ENCODE data around the gene PHYH. TPM values are rescaled to one million over a fixed set of nuclear protein-coding genes. Genes with fewer than 3 reads are reported as not detected.

The PHYH gene
- total RNA-seq, 1 experiment from 2014 or later, result 22.5 TPM

GRCh38 chr10:13338390-13339110, 38.7 kb upstream of the PHYH start:
- peaks cover 81% of the 10 kb centered on the region for H3K36me3 Mint-ChIP-seq
- H3K9me3 Mint-ChIP-seq, result no peaks in the 10 kb centered on the region
- peak overlapping the region; percentile 87 for H3K27ac Mint-ChIP-seq
- DNase-seq (ENCODE audit: low spot score) (no peak), ATAC-seq (no peak)
- H3K27me3 Mint-ChIP-seq (ENCODE audit: low read depth), result no peaks in the 10 kb centered on the region
- H3K4me1 Mint-ChIP-seq, result peaks cover 54% of the 10 kb centered on the region
- CTCF ChIA-PET, result no interaction called here
- no peak for TF ChIP-seq ATF3 (CRISPR knock-in tag; conservative IDR thresholded peaks at IDR 0.05)
- TF ChIP-seq ZNF671 (CRISPR knock-in tag; IDR thresholded peaks at IDR 0.05), result no peak
- TF ChIP-seq PRRX2 (CRISPR knock-in tag; IDR thresholded peaks at IDR 0.05), result no peak
- no peak for TF ChIP-seq SMAD4 (CRISPR knock-in tag; IDR thresholded peaks at IDR 0.05)
- no peak for TF ChIP-seq ATF1 (CRISPR knock-in tag; IDR thresholded peaks at IDR 0.05)
- TF ChIP-seq AR (CRISPR knock-in tag; IDR thresholded peaks at IDR 0.05), result no peak
- no peak for TF ChIP-seq ZNF423 (CRISPR knock-in tag; IDR thresholded peaks at IDR 0.05)
- no peak for TF ChIP-seq ZNF281 (CRISPR knock-in tag; IDR thresholded peaks at IDR 0.05)
- no peak for TF ChIP-seq ARID4B (CRISPR knock-in tag; IDR thresholded peaks at IDR 0.05; ENCODE audit: borderline replicate concordance)
- no peak for TF ChIP-seq TCF7 (CRISPR knock-in tag; IDR thresholded peaks at IDR 0.05; ENCODE audit: low read depth)
- no peak for TF ChIP-seq CREB1 (CRISPR knock-in tag; IDR thresholded peaks at IDR 0.05)
- no peak for TF ChIP-seq ZNF512 (CRISPR knock-in tag; IDR thresholded peaks at IDR 0.05; ENCODE audit: borderline replicate concordance)
- no peak for TF ChIP-seq RELA (CRISPR knock-in tag; IDR thresholded peaks at IDR 0.05; ENCODE audit: borderline replicate concordance)
- TF ChIP-seq KAT7 (CRISPR knock-in tag; IDR thresholded peaks at IDR 0.05; ENCODE audit: borderline replicate concordance), result no peak
- no peak for TF ChIP-seq STAT6 (CRISPR knock-in tag; conservative IDR thresholded peaks at IDR 0.05; ENCODE audit: low read depth)
- TF ChIP-seq FOXP1 (CRISPR knock-in tag; IDR thresholded peaks at IDR 0.05; ENCODE audit: borderline replicate concordance), result no peak
- no peak for TF ChIP-seq NFE2L1 (CRISPR knock-in tag; IDR thresholded peaks at IDR 0.05)
- TF ChIP-seq HMGA2 (CRISPR knock-in tag; IDR thresholded peaks at IDR 0.05), result no peak
- no peak for TF ChIP-seq ELF4 (CRISPR knock-in tag; IDR thresholded peaks at IDR 0.05; ENCODE audit: low read depth)
- no peak for TF ChIP-seq GTF2I (CRISPR knock-in tag; conservative IDR thresholded peaks at IDR 0.05)
- no peak overlapping the region for H3K4me3 Mint-ChIP-seq
- POLR2A ChIA-PET, result no interaction called here

All from WTC11 (cell line).